Immature natural killer cell (primary cell): Measurements from ENCODE around the gene TEX261. TPM values are rescaled to one million over a fixed set of nuclear protein-coding genes. Genes with fewer than 3 reads are reported as not detected.
"Not testable (repeated sequence)": the region's sequence is repeated elsewhere in the genome, so short reads cannot be mapped to it uniquely, and the experiment has no call there.

Experiments used
- DNase-seq, 3 donors: peaks; one replicate each; pipeline ENCODE4 v3.0.0; 2022; ENCODE audit warnings: mixed read lengths in 1 of 3
- H3K27ac Mint-ChIP-seq, 6 donors: one replicate each; pipeline ENCODE4 v1.8.0; 2020; ENCODE audit warnings: mixed read lengths in 6 of 6, mild to moderate bottlenecking in 5 of 6, inconsistent platforms in 4 of 6, moderate library complexity in 3 of 6
- H3K27me3 Mint-ChIP-seq, 3 donors: one replicate each; pipeline ENCODE4 v1.8.0; 2020 to 2021; ENCODE audit warnings: low read depth in 3 of 3, mild to moderate bottlenecking in 3 of 3, mixed read lengths in 3 of 3, moderate library complexity in 3 of 3, inconsistent platforms in 1 of 3
- H3K36me3 Mint-ChIP-seq, 3 donors: one replicate each; pipeline ENCODE4 v1.8.0; 2020; ENCODE audit warnings: mixed read lengths in 3 of 3, inconsistent platforms in 2 of 3, mild to moderate bottlenecking in 2 of 3
- H3K4me1 Mint-ChIP-seq, 2 donors: one replicate each; pipeline ENCODE4 v1.8.0; 2020; ENCODE audit warnings: inconsistent platforms in 2 of 2, mild to moderate bottlenecking in 2 of 2, mixed read lengths in 2 of 2, moderate library complexity in 1 of 2
- H3K4me3 Mint-ChIP-seq, 5 donors: one replicate each; pipeline ENCODE4 v1.8.0; 2020; ENCODE audit warnings: mild to moderate bottlenecking in 5 of 5, mixed read lengths in 5 of 5, inconsistent platforms in 3 of 5, moderate library complexity in 3 of 5
- H3K9me3 Mint-ChIP-seq, 6 donors: one replicate each; pipeline ENCODE4 v1.8.0; 2020; ENCODE audit warnings: mild to moderate bottlenecking in 6 of 6, mixed read lengths in 6 of 6, inconsistent platforms in 4 of 6, moderate library complexity in 3 of 6
- polyA plus RNA-seq, 3 donors: library from polyadenylated mRNA; unstranded; fragments of 300-500 nt; fragmentation: Illumina TruSeq; gene quantifications; one replicate each; pipeline ENCODE4 v1.2.3, GENCODE V29; 2021

TEX261 gene
- 10 to 100 TPM; 25.8 to 44.7 (median 41.9) TPM for polyA plus RNA-seq

DNA sequence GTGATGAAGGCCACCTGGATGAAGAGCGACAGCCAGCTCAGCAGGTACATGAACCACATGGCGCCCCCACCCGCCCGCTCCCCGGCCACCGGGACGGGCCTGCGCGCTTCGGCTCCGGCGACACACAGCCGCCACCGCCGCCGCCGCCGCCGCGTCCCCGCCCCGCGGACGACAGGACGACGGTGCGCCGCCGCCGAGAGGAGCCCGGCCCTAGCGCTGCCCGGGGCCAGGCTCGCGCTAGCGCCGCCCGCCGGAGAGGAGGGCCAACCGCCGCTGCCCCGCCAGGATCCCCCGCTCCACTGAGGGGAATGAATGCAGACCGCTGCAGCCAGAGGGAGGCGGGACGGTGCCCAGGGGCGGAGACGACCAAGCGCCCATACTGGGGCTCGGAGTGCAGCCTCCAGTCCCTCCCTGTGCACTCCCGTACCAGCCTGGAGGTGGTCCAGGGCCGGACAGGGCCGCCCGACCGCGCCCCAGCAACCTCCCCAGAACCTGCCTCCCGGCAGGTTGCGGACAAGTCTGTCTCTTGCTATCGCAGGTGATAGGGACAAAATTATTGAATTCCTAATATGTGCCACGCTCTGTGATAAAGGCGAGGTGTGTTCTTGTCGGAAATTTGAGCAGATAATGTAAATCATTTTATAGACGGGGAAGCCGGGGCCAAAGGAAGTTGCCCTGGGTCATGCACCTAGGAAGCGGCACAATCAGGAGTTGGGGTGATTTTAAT, at the start of gene TEX261:
Gene TEX261, minus strand, starts transcription at position 175 of the 727 bp plus-strand sequence. Its CDS starts 116 bp downstream, at position 59.
- Mint-ChIP-seq H3K4me1 (peaks cover 34 to 40% of the 10 kb centered on the region in 2 donors), H3K27me3 (peaks cover 2 to 6% (median 2%) of the 10 kb centered on the region in 3 donors), H3K36me3 (peaks cover 3 to 4% (median 4%) of the 10 kb centered on the region in 3 donors), H3K27ac (peak within 1 kb of the TSS; percentile 94 to 99 (median 97)), H3K9me3 (peaks cover 0 to 2% (median 0%) of the 10 kb centered on the region in 6 donors), H3K4me3 (peak within 1 kb of the TSS; percentile 97 to 99 (median 98))
- peak; percentile 91 for DNase-seq

DNA sequence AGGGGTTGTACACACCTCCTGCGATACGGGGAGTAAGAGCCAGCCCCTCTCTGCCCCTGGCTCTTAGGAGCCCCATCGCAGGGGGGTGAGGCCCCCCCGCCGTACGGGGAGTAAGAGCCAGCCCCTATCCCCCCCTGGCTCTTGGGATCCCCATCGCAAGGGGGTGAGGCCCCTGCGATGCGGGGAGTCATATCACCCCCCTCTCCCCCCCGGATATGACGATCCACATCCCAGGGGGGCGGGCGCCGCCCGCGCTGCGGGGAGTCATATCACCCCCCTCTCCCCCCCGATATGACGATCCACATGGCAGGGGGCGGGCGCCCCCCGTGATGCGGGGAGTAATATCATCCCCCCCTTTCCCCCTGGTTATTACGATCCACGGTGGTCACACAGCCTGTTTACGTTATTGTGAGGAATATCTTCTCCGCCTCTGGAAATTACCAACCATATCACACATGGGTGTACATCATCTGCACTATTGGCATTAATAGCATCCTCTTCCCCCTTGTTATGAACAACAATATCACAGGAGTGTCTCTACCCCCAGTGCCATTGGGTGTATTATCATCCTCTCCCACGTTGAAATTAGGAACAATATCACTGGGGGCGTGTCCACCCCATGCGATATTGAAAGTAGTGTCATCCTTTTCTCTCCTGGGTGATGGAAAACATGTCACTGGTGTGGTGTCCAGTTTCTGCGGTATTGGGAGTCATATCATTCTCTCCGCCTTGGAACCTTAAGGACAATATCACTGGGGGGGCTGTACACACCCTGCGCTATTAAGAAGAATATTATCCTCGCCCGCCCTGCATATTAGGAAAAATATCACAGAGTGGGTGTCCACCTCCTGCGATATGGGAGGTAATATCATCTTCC, 49.1 kb upstream of the TEX261 start:
- no peaks in the 10 kb centered on the region for H3K4me1 Mint-ChIP-seq
- H3K36me3 Mint-ChIP-seq, result no peaks in the 10 kb centered on the region
- no peak for DNase-seq
- no peak overlapping the region for H3K27ac Mint-ChIP-seq
- no peaks in the 10 kb centered on the region for H3K9me3 Mint-ChIP-seq
- no peak overlapping the region for H3K4me3 Mint-ChIP-seq
- peaks cover 1 to 4% (median 4%) of the 10 kb centered on the region in 3 donors for H3K27me3 Mint-ChIP-seq

DNA sequence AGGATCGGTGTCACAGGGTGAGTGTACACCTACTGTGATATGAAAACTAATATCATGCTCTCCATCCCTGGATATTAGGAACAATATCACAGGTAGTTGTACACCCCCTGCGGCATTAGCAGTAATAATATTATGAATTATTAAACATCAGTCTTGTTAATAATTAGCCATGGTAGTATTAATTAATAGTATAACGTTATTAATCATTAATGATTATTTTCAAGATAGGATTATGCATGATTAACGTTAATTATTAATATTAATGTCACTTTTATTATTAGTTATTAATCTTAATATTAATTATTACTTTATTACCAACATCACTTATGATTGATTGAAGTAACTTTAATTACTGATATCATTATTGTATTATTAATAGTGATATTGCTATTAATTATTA, 47.6 kb upstream of the TEX261 start:
- H3K36me3 Mint-ChIP-seq, result no peaks in the 10 kb centered on the region
- no peaks in the 10 kb centered on the region for H3K9me3 Mint-ChIP-seq
- no peak overlapping the region for H3K4me3 Mint-ChIP-seq
- no peaks in the 10 kb centered on the region for H3K4me1 Mint-ChIP-seq
- H3K27me3 Mint-ChIP-seq, result peaks cover 1 to 4% (median 4%) of the 10 kb centered on the region in 3 donors
- no peak for DNase-seq
- no peak overlapping the region for H3K27ac Mint-ChIP-seq

DNA sequence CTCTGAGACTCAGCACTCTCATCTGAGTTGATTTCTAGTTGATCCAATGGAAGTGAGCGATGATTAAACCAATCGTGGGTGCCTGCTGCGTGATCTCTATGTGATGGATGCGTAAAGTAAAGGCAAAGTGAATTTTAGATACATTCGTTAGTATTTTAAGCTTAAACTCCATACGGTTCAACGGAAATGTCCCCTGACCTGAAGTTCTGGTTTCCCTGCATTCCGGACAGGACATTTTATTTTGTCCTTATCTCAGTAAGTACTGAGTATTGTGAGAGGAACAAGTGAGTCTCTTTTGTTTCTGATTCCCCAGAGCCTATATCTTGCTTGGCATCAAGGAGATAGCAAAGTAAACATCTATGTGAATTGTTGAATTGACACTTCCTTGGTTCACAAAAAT, 41.6 kb upstream of the TEX261 start:
- not testable (repeated sequence) for H3K4me1 Mint-ChIP-seq, DNase-seq, H3K9me3 Mint-ChIP-seq, H3K27me3 Mint-ChIP-seq, H3K4me3 Mint-ChIP-seq, H3K36me3 Mint-ChIP-seq, H3K27ac Mint-ChIP-seq

DNA sequence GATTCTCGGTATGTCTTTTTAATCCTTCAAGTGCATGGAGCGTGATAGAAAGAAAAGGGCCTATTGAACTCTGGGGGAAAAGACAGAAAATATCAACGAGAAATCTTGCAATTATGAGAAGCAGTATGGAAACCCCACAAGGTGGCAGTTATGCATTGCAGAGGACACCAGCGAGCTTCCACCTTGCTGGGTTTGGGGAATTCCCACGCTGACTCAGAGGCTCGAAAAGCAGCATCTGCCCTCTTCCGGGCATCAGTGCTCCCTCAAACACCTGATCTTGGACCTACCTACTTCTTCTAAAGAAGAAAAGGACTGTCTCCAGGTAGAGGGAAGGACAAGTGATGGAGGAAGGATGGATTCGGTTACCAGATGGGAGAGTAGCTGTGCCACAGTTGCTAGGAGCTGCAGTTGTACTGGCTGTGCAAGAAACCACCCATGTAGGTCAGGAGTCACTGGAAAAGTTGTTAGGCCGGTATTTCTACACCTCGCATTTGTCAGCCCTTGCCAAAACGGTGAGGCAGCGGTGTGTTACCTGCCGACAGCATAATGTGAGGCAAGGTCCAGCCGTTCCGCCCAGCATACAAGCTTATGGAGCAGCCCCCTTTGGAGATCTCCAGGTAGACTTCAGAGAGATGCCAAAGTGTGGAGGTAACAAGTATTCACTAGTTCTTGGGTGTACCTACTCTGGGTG, 29.0 kb upstream of the TEX261 start:
- H3K4me3 Mint-ChIP-seq, H3K9me3 Mint-ChIP-seq, H3K36me3 Mint-ChIP-seq, H3K4me1 Mint-ChIP-seq, H3K27me3 Mint-ChIP-seq, H3K27ac Mint-ChIP-seq: not testable (repeated sequence)
- peak in 1 of 3 donors; percentile 9 for DNase-seq

DNA sequence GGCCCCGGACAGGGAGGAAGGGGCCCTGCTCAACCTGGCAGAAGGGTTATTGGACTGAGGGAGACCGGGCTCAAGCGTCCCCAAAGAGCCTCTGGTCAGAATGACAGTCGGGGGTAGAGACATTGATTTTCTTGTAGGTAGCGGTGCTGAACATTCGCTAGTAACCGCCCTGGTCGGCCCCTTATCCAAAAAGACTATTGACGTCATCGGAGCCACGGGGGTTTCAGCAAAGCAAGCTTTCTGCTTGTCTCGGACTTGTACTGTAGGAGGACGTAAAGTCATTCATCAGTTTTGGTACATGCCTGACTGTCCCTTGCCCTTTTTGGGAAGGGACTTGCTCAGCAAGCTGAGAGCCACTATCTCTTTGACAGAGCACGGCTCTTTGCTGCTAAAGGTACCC, 26.7 kb upstream of the TEX261 start:
- not testable (repeated sequence) for H3K4me3 Mint-ChIP-seq, H3K27ac Mint-ChIP-seq, H3K27me3 Mint-ChIP-seq, H3K9me3 Mint-ChIP-seq, H3K36me3 Mint-ChIP-seq, H3K4me1 Mint-ChIP-seq, DNase-seq

DNA sequence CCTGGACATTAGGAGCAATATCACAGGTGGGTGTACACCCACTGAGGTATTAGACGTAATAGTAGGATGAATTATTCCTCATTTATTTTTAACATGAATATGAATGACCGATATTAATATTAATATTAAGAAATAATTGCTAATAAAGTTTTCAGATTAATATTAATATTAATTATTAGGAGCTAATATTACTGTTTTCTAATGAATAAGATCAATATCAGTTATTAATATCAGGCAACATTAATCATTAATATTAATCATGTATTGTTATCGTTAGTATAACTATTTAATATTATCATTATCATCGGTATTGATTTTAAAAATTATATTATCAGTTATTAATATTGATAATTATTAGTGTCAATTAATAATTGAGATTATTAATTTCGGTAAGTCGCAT, 25.3 kb upstream of the TEX261 start:
- H3K27me3 Mint-ChIP-seq, DNase-seq, H3K36me3 Mint-ChIP-seq, H3K4me3 Mint-ChIP-seq, H3K9me3 Mint-ChIP-seq, H3K4me1 Mint-ChIP-seq, H3K27ac Mint-ChIP-seq: not testable (repeated sequence)

DNA sequence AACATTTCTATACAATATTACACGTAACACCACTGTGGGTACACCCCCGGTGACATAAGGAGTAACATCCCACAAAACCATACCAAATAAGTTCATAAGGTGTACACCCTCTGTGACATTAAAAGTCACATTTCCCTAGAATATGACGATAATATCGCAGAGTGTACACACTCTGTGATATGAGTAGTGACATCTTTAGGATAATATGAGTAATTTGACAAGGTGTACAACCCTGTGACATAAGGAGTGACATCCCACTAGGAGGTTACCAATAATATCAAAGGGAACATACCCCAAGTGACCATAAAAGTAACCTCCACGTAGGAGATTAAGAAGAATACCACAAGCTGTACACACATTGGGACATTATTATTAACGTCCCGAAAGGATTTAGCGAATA, 24.0 kb upstream of the TEX261 start:
- Mint-ChIP-seq H3K36me3 (no peaks in the 10 kb centered on the region), H3K4me3 (no peak overlapping the region), H3K4me1 (no peaks in the 10 kb centered on the region), H3K27ac (no peak overlapping the region), H3K9me3 (no peaks in the 10 kb centered on the region), H3K27me3 (peaks cover 0 to 5% (median 0%) of the 10 kb centered on the region in 3 donors)
- DNase-seq, result no peak

DNA sequence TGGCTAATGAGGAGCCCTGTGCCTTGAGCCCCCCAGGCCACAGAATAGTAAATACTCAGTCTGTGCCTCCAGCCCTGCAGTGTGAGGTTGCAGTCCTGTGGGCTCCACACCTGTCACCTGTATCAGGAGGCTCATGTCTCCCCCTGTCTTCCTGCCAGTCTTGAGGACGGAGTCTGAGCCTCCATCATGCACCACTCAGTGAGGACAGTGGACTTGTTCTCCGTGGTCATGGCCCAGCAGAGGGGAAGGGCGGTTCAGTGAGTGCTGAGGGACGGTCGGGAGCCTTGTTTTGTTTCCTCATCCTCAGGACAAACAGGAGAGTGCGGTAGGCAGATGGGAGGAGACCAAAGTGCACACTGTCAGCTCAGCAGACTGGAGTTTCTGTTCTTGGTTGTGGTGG, 17.1 kb upstream of the TEX261 start:
- not testable (repeated sequence) for H3K4me3 Mint-ChIP-seq, H3K9me3 Mint-ChIP-seq, H3K36me3 Mint-ChIP-seq, DNase-seq, H3K4me1 Mint-ChIP-seq, H3K27ac Mint-ChIP-seq
- peaks cover 4 to 12% (median 9%) of the 10 kb centered on the region in 3 donors for H3K27me3 Mint-ChIP-seq

DNA sequence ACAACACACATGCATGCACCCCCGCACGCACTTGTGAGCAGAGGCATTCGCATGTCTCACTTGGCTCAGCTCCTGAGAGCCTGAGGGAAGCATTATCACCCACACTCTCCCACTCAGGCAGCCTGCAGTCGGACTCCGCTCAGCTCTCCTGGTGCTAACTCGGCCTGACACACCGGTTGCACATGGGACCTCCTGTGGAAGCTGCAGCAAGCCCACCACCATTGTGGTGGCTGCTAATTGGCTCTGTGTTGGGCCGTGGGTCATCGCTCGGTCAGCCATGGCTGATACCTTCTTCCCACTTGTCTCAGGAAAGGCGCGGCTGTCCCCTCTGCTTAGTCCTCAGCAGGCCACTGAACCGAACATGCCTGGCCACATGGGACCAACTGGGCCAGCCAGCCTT, 13.7 kb upstream of the TEX261 start:
- H3K36me3 Mint-ChIP-seq, result no peaks in the 10 kb centered on the region
- H3K27ac Mint-ChIP-seq, result no peak overlapping the region
- peaks cover 0 to 4% (median 0%) of the 10 kb centered on the region in 6 donors for H3K9me3 Mint-ChIP-seq
- H3K4me1 Mint-ChIP-seq, result no peaks in the 10 kb centered on the region
- peaks cover 6 to 14% (median 9%) of the 10 kb centered on the region in 3 donors for H3K27me3 Mint-ChIP-seq
- H3K4me3 Mint-ChIP-seq, result no peak overlapping the region
- DNase-seq, result no peak

DNA sequence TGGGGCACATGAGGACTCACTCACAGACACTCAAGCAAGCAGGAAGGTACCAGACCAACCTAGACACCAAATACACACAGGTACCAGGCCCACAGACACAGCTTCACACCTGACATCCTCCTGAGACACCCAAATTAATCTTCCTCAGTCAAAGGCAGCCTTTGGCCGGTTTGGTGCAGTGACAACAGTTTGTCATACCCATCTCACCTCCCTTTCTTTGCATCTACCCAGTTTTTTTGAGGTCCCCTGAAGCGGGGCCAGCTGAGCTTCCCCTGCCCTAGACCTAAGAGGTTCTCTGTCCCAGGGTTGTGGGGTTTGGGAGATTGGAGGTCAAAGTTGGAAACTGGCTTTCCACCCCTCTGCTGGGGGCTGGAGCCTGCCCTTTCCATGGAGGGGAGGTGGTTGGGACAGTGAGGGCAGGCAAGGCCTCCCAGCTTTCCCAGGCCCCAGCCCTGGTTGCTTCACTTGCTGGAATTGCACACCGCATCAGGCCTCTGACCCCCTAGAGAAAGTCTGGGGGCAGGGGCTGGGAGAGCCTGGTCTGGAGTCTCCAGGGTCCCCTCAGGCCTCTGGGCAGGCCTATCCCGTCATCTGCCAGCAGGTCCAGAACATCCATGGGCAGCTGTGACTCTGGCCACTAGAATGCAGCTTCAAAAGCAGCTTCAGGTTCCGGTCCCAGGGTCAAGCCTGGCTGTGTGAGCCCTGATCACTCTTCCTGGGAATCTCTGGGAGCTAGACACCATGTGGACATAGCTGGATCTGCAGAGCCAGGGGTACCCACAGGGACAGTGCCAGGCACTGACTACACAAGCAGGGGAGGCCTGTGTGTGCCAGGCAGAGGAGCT, 12.5 kb upstream of the TEX261 start:
- DNase-seq, result no peak
- no peaks in the 10 kb centered on the region for H3K4me1 Mint-ChIP-seq
- H3K27ac Mint-ChIP-seq, result no peak overlapping the region
- H3K4me3 Mint-ChIP-seq, result no peak overlapping the region
- H3K36me3 Mint-ChIP-seq, result no peaks in the 10 kb centered on the region
- peaks cover 0 to 4% (median 0%) of the 10 kb centered on the region in 6 donors for H3K9me3 Mint-ChIP-seq
- H3K27me3 Mint-ChIP-seq, result peaks cover 6 to 14% (median 11%) of the 10 kb centered on the region in 3 donors

DNA sequence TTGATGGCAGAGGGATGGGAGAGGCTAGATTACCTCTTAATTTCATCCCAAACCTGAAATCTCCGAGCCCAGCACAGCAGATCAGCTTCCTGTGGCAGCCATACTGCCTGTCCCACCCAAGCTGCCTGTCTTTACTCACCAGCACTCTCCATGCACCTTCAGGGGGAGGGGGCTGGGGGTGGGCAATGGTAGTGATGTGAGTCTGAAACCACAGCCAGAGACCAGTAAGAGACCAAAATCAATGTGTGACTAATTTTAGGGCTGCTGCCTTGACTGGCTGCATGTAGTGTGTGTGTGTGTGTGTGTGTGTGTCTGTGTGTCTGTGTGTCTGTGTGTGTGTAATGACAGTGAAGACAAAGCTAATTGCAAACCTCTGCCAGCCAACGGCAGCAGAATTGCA, 11.7 kb upstream of the TEX261 start:
- H3K36me3 Mint-ChIP-seq, result no peaks in the 10 kb centered on the region
- no peak overlapping the region for H3K27ac Mint-ChIP-seq
- H3K27me3 Mint-ChIP-seq, result peaks cover 6 to 10% (median 9%) of the 10 kb centered on the region in 3 donors
- peaks cover 0 to 4% (median 0%) of the 10 kb centered on the region in 6 donors for H3K9me3 Mint-ChIP-seq
- peaks cover under 1 to 1% of the 10 kb centered on the region in 2 donors for H3K4me1 Mint-ChIP-seq
- H3K4me3 Mint-ChIP-seq, result no peak overlapping the region
- DNase-seq, result no peak
